AG08395 (cell line): ENCODE data around the gene TNFAIP1.
"Not testable (repeated sequence)": the region's sequence is repeated elsewhere in the genome, so short reads cannot be mapped to it uniquely, and the experiment has no call there.

Experiments
- DNase-seq: peaks from one replicate; pipeline ENCODE4 v3.0.0; 2012; ENCODE audit warnings: mixed read lengths, low spot score

Gene TNFAIP1

GRCh38 chr17:28324781-28325180 is 10.8 kb upstream of the TNFAIP1 start:
- DNase-seq = no peak

- no peak for DNase-seq
Observed at GRCh38 chr17:28325211-28325610, 10.3 kb upstream of the TNFAIP1 start.

- DNase-seq = no peak
Observed at GRCh38 chr17:28326114-28326513, 9.4 kb upstream of the TNFAIP1 start.

- no peak for DNase-seq
Observed at GRCh38 chr17:28327031-28327607, 8.4 kb upstream of the TNFAIP1 start.

GRCh38 chr17:28327709-28328108 is 7.9 kb upstream of the TNFAIP1 start:
- peak; percentile 26 for DNase-seq

- DNase-seq = no peak
Observed at GRCh38 chr17:28328325-28328724, 7.2 kb upstream of the TNFAIP1 start.

- no peak for DNase-seq
Observed at GRCh38 chr17:28330671-28331070, 4.9 kb upstream of the TNFAIP1 start.

- no peak for DNase-seq
Observed at GRCh38 chr17:28331891-28332420, 3.6 kb upstream of the TNFAIP1 start.

- no peak for DNase-seq
Observed at GRCh38 chr17:28333083-28333746, 2.3 kb upstream of the TNFAIP1 start.

- no peak for DNase-seq
Observed at GRCh38 chr17:28334171-28334570, 1.4 kb upstream of the TNFAIP1 start.

- DNase-seq = no peak
Observed at GRCh38 chr17:28334666-28335200, 828 bp upstream of the TNFAIP1 start.

- peak; percentile 81 for DNase-seq
Observed at GRCh38 chr17:28335959-28336871, 654 bp downstream of the TNFAIP1 start.

GRCh38 chr17:28338056-28338768 is 2.7 kb downstream of the TNFAIP1 start:
- no peak for DNase-seq

GRCh38 chr17:28338769-28339212 is 3.2 kb downstream of the TNFAIP1 start:
- not testable (repeated sequence) for DNase-seq

- DNase-seq = no peak
Observed at GRCh38 chr17:28339431-28339830, 3.9 kb downstream of the TNFAIP1 start.

GRCh38 chr17:28340374-28340773 is 4.8 kb downstream of the TNFAIP1 start:
- no peak for DNase-seq

GRCh38 chr17:28341516-28341915 is 6.0 kb downstream of the TNFAIP1 start:
- DNase-seq = no peak

GRCh38 chr17:28342313-28342712 is 6.8 kb downstream of the TNFAIP1 start:
- no peak for DNase-seq

GRCh38 chr17:28343491-28343932 is 8.0 kb downstream of the TNFAIP1 start:
- DNase-seq = no peak

GRCh38 chr17:28344011-28344410 is 8.4 kb downstream of the TNFAIP1 start:
- DNase-seq = no peak

GRCh38 chr17:28344435-28344901 is 8.9 kb downstream of the TNFAIP1 start:
- DNase-seq = no peak
